Medulla oblongata (tissue), 1 donor: Measurements from ENCODE around the gene ATG4D.
"Not testable (repeated sequence)": the region's sequence is repeated elsewhere in the genome, so short reads cannot be mapped to it uniquely, and the experiment has no call there.

Experiments used
- DNase-seq: peaks from one replicate; pipeline ENCODE4 v3.0.0-alpha.2; 2015; ENCODE audit errors: extremely low spot score

Gene ATG4D

DNA sequence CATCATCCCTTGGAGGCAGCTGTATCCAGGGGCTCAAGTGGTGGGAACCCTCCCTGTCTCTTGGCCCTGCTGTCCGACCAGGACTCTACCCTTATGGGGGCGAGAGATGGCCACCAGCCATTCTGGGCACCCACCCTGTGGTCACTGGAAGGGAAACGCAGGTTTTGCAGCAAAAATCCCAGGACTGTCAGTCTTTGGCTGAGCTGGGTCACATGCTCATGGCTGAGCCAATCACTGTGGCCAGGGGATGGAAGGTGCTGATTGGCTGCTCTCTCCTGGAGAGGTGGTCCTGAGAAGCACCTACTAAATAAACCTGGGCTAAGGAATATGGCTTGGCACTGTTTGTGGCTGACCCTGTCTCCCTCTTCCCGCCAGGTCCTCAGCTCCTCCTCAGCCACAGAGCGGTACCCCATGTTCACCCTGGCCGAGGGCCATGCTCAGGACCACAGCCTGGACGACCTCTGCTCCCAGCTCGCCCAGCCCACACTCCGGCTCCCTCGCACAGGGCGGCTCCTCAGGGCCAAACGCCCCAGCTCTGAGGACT lies 8.9 kb downstream of the ATG4D start:
- DNase-seq = no peak

DNA sequence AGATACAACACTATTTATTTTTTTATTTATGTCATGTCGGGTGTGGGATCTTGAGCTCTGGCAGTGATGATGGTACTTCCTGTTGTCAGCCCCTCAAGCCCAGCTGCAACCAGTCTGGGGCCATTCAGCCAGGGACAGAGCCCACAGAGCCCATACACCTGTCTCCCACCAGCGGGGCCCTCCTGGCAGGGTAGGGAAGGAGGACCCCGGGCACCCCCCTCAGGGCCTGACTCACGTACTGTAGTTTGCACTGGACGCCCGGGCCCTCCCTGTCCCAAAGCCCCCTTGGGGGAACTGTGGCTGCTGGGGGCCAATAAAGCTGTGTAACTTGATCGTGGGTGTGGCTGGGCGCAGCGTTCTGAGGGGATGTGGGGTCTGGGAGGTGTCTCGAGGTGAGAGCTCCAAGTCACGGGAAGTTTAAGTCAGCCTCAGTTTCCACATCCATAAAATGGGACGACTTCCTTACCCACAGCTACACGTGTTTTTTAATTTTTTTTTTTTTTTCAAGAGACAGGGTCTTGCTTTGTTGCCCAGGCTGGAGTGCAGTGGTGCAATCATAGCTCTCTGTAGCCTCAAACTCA lies 9.5 kb downstream of the ATG4D start:
- DNase-seq = no peak

DNA sequence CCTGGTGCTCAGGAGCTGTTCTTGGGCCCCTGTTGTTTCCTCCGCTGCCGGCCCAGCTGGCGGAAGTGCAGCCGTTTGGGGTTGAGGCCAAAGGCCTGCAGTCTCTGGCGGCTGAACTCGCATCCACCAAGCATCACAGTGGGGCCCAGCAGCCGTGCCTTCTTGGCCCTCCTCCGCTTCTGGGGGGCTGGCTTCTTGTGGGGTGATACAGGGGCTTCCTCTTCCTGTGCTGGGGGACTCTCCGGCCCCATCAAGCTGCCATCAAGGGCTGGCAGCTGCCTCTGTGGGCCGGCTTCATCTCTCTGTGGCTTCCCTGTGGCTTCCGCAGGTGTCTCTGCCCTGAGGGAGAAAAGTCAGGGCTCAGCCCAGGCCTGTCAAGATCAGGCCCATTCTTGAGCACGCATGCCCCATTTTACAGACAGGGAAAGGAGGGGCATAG lies 10.3 kb downstream of the ATG4D start:
- DNase-seq = no peak

DNA sequence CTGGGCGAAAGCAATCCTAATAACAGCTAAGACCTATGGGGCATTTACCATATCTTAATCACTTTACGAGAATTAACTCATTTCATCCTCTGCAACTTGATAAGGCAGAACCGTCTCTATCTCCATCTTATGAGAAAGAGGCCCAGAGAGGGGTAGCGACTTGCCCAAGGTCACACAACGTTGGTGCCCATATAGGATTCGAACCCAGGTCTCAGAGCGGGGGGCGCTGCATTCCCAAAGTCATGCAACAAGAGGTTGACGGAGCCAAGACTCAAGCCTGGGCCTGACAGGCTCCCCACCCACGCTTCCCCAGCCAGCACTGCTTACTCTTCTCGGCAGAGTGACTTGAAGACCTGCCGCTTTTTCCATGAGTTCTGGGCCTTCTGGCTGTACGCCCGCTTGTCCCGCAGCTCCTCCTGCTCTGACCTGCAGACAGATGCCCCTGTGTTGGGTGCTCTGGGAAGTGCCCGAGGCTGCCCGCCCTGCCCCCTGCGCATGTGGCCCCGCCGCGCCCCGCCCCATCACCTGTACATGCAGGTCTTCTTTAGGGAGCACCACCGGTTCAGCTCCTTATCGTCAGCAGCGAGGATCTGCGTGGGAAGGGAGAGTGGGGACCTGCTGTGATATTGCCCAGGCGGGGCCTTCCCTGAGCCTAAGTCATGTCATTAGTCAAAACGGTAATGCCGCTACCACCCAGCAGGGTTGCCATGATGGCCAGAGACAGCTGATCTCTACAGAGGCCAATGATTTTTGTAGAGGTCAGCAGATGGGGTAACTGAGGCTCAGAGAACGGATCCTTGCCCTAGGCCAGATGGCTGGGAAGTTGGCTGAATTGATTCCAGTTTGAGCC lies 11.3 kb downstream of the ATG4D start:
- DNase-seq = no peak

DNA sequence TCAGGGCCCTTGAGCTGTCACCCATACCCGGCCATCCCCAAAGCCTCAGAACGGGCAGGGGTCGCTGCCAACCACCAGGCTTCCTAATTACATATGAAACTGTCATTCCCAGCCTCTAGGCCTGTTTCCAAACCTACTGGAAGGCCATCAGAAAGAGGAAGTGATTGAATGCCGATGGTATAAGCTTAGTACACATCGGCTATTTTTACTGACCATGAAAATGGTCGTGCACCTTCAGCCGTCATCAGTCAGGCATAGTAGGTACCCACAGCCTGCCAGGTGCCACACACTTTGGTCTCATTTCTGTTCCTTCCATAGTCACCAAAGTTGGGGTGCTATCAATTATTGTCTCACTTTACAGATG lies 11.9 kb downstream of the ATG4D start:
- DNase-seq = no peak

DNA sequence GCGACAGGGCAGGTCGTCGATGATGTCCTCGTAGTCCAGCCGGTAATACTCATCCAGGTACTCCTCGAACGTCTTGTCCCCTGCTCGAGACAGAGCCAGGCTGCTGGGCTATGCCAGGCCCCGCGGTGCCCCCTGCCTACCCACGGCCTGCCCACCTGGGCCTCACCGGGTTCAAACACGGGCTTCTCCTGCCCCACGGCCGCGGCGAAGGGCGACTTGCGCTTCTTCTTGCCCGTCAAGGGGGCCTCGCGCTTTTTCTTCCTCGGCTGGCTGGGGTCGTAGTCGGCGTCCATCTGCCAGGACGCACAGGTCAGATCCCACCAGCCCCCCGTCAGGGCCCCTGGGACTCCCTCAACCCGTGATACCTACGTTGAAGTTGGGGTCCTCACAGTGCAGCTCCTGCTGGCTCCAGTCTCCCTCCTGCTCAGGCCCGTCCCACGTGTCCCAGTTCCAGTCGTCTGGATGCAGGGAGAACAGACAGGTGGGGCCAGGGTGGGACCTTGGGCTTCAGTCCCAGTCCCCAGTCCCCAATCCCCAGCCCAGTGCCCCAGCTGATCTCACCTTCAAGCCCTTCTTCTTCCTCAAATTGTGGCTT lies 14.0 kb downstream of the ATG4D start:
- DNase-seq = no peak

DNA sequence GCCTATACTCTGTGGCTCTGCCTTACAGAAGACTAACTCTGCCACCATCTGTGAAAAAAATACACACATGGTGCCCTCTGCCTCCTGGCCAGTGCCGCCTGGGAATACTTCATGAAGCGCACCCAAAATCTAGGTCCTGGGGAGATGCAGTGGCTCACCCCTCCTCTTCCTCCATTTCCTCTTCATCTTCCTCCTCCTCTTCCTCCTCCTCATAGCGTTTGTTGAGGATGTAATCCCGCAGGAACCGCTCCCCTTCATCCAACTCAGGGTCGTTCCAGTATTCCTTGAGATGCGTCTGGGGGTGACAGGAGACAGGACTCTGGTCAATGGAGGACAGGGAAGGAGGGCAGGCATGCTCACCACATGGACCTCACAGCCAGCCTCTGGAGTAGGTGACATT lies 16.4 kb downstream of the ATG4D start:
- DNase-seq = no peak

DNA sequence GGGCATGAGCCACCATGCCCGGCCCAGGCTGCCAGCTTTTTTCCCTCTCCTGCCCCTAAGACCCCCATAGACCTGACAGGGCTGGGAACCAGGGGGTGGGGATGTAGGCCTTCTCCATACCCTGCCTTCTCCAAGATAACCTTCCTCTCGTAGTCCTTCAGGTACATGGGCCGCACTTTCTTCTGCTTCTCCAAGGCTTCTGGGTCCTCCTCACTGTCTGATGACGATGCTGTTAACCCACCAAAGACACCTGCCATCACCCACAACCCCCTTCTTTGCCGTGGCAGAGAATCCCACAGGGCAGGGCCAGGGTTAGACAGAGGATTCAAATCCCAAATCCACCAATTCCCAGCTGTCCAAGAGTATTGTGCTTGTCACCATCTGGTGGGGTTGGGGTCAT lies 18.9 kb downstream of the ATG4D start:
- no peak for DNase-seq

DNA sequence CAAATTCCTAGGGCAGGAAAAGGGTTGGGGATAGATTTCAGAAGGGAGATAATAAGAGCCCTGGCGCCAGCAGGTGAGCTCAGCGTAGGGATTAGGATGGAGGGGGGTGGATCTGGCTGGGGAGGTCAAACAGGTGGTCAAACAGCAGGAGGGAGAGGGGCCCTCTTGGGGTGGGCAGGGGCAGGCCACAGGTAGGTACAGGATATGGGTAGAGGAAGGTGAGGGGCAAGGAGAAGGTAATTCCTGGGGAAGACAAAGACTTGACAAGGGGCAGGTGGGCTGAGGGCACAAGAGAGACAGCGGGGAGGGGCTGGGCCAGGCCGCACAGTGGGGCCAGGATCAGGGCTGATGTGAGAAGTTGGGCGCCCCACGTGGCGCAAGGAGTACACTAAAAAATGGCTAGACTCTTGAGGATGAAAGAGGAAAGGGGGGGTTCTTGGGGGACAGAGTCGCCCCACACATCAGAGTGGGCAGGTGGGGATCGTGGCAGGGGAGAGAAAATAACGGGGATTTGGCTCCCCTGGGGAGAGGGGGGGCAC lies 21.4 kb downstream of the ATG4D start:
- DNase-seq = peak; percentile 35

DNA sequence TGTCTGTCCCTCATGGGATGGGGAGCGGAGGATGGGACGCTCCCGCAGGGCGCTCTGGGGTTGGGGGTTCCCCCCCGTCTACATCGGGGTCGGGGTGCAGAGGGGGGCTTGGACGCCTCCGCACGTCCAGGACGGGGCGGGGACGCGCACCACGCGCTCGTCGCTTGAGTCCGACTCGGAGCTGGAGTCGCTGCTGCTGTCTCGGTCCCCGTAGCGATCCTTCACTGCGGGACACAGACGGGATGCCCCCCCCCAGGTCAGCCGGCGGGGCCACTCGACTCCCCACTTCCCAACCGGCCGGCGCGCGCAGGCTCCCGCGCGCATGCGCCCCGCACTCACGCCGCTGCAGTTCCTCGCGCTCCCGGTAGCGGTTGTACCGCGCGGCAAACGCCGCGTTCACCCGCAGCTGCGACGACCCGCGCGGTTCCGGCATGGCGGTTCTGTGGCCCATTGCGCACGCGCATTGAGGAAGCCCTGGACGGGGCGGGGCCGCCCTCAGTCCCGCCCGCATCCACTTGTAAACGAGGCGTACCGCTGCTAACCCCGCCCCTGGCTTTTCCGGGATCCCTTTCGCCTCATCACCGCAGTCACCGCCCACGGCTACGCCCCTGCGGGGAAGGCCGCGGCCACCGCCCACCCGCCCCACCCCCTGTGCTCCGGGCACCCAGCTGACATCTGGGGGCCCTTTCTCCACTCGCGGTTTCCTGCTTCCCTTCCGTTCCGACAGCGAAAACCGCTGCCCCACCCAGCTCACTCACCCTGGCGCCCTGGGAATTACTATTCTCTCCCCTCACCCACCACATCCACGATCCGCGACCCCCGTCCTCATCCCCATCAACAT lies 22.1 kb downstream of the ATG4D start, which contains the start of gene KRI1:
KRI1 (minus strand) TSS at position 444 of the 841 bp plus-strand sequence; CDS start at position 433, 11 bp downstream.
- DNase-seq = peak; percentile 98

DNA sequence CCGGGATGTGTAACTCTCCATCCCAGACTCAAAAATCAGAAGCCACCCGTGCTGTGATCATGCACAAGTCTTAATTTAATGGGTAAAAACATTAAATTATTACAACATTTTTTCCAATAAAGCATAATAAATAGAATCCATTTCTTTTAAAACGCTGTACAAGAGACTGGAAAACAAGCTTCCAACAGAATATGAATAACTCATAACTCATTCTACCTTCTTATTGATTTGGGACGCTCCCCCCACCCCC lies 22.6 kb downstream of the ATG4D start:
- no peak for DNase-seq

DNA sequence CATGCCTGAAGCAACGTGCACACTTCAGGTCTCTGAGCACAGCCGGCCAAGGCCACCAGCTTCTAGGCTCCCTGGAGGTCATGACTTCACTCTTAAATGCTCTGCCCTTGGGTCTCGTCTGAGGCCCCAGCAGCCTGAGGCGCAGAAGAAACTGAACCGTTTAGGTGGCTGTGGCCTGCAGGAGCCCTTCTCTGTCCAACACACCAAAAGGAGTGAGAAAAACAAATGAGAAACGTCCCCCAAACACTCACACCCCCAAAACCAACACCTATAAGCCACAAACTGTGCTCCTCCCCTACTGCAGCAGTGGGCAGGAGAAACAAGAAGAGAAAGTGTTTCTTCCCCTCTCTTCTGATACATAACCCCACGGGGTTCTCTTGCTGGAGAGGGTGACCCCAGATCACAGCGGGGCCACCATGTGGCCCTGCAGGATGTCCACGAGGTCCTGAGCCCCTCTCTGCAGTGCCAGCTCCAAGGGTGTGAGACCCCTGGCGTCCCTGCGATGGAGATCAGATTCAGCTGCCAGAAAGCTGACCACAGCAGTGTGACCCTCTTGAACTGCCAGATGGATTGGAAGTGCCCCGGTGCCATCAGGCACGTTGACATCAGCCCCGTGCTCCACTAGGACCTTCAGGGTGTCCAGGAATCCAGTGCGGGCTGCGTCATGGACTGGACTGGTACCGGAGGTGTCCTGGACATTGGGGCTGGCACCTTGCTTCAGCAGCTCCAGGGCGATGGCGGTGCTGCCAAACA lies 23.1 kb downstream of the ATG4D start:
- peak; percentile 19 for DNase-seq

DNA sequence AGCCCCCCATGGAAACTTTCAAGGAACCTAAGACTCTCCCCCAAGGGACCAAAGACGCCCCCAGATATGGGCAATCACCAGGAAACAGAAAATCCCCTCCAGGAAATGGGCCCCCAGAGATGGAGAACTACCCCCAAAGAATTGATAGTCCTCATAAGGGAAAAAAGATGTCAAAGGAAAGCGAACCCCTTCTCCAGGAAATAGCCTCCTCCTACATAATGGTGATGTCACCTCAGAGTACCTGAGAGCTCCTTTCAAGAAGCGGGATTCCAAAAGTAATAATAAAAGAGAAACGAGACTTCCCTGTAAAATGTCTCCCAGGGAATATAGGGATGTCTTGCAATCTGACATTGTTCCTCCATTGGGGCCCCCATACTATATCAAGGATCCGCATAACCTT lies 24.0 kb downstream of the ATG4D start:
- DNase-seq = no peak

DNA sequence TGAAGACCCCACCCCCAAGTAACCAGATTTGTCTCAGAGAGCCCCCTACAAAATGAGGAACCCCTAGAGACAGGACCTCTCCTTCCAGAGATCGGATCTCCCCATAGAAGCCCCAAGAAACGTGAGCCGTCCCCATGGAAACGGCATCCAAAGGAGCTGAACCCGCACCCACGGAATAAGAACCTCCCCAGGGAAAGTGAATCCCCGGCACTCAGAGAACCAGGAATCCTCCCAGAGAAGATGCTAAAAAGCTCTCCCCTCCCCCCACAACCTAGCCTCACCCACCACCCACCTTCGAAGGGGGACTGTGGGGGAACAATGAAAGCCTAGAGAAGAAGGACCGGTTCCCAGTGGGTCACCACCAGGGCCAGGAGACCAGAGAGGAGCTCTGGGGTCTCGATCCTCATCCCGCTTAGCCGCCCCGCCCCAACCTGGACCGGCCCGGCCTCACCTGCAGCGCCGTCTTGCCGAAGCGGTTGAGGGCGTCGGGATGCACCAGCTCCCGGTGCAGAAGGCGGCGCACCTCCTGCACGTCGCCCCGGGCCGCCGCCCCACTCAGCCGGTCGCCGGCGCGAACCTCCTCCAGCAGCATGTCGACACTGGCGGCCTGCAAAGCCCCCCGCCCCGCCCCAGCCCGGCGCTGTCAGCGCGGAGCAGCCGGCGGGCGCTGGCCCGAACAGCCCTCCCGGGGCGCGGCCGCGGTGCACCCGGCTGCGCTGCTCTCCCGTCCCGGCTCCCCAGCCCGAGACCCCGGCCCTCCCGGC lies 24.5 kb downstream of the ATG4D start:
- peak; percentile 24 for DNase-seq

DNA sequence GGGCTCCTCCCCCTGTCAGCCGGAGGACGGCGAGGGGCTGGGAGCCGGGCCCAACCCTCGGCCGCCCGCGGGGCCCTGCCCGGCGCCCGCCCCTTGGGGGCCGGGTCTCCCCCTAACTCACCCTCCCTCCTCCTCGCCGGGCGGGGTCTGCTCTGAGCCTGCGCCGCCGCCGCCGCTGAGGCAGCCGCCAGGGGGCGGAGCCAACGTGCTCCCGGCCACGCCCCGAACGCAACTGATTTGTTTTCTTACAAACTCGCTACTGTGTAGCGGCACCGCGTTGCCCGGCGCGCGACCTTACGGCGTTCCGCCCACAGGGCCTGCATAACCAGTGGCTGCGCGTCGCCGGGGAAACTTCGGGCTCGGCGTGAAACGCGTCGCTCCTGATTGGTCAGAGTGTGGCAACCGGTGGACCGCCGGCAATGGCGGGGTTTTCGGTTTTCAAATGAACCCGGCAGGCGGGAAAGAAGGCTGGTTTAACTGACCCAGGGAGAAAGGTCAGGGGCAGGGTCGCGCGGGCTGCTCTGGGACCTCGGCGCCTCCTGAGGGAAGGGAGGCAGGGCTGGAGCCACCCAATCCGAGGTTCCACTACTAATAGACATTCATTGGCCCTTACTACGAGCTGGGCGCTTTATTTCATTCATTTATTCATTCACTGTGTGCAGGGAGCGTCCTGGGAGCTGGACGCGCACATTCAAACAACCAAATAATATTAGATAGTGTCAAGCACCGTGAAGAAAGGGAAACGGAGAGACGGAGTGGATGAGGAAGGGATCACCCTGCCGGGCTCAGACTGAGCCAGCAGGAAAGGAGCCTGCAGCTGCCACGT lies 25.3 kb downstream of the ATG4D start, which contains the start of gene CDKN2D:
CDKN2D (minus strand) TSS at position 154 of the 826 bp plus-strand sequence. CDS start 326 bp downstream, outside the sequence.
- peak; percentile 99 for DNase-seq

DNA sequence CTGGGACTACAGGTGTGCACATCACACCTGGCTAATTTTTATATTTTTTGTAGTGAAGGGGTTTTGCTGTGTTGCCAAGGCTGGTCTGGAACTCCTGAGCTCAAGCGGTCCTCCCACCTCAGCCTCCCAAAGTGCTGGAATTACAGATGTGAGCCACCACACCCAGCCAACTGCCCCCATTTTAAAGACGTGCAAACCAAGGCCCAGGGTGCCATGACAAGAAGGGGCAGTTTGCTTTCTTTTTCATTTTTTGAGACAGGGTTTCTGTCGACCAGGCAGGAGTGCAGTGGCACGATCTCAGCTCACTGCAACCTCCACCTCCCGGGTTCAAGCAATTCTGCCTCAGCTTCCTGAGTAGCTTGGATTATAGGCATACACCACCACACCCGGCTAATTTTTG lies 30.1 kb downstream of the ATG4D start:
- DNase-seq = not testable (repeated sequence)

DNA sequence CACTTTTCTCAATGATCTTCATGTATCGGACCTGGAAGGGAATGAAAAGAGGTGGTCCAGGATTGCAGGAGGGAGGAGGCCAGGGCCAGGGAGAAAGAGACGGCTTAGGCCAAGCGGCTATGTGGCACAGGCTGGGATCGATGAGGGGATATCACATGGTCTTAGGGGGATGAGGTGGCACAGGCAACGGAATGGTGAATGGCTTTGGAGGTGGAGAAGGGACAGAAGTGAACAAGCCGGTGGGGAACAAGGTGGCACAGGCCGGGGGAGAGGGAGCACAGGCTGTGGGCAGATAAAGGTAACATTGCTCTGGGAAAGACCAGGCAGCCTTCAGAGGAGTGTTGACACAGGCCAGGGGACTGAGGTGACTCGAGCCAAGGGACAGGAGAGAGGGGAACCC lies 30.8 kb downstream of the ATG4D start:
- no peak for DNase-seq

DNA sequence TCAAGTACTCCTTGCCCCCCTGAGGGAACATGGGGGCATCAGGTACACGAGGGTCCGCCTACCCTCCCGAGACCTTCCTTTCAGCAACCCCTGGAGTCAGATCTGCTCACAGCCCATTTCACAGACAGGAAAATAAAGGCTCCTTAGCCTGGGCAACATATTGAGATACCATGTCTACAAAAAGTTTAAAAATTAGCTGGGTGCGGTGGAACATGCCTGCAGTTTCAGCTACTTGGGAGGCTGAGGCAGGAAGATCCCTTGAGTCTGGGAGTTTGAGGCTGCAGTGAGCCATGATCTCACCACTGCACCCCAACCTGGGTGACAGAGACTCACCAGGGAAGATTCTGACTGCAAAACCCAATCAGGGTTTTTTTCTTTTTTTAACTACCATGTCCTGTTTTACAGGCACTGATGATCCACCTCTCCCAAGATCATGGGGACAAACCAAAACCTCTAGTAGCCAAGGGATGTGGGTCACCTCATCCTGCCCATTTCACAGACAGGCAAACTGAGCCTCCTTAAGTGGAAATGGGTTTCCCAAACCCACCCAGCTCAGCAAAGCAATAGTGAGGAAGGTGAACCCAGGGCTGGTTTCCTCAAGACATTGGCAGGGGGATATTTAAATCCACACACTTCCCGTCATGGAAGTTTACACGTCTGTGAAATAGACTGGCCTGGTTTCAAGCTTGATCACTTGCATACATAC lies 31.5 kb downstream of the ATG4D start:
- no peak for DNase-seq

DNA sequence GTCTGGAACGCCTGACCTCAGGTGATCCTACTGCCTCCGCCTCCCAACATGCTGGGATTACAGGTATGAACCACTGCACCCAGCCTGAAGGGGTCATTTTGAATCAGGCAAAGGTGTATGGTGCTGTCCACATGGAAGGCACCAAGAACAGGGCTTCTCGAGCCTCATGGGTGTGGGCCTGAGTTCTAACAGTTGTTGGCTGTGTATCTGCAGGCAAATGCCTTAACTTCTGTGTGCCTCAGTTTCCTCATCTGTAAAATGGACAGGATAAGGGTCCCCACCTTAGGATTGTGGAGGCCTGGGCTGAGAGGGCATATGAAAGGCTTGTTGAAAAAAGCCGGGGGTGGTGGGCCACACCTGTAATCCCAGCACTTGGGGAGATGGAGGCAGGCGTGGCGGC lies 34.2 kb downstream of the ATG4D start:
- DNase-seq = no peak
